Measurements from ENCODE around the gene CHML.

GRCh38 chr1:241675983-241676382 is 35.8 kb upstream of the CHML start:
- no peak for TF ChIP-seq REST (IDR thresholded peaks at IDR 0.05; ENCODE audit: insufficient read depth in 1 of 2, low read depth in 2 of 2, low read length in 2 of 2)
- no peak for TF ChIP-seq TAF1 (IDR thresholded peaks at IDR 0.05; ENCODE audit: borderline replicate concordance, insufficient read depth, low read length)
- TF ChIP-seq SIN3A (IDR thresholded peaks at IDR 0.05; ENCODE audit: borderline replicate concordance, insufficient read depth, low read length) = no peak
- no peak for TF ChIP-seq POLR2AphosphoS5 (IDR thresholded peaks at IDR 0.05; ENCODE audit: low read depth, low read length)
